LNCaP clone FGC (cell line): ENCODE measurements around the gene KLRG1.

Source experiments
- DNase-seq: peaks from one replicate; pipeline ENCODE4 v3.0.0-alpha.2; 2011; ENCODE audit warnings: low read depth
- H3K4me3 ChIP-seq: 2 replicates; pipeline ENCODE4 v1.5.1; 2011; ENCODE audit warnings: mild to moderate bottlenecking, low read depth, low read length, control low read depth
- CTCF ChIP-seq: IDR thresholded peaks from 2 replicates; pipeline ENCODE4 v1.5.1; 2012; ENCODE audit warnings: mild to moderate bottlenecking; ENCODE audit not compliant: control insufficient read depth, insufficient read depth; ENCODE audit errors: extremely low read depth

Gene KLRG1

GRCh38 chr12:9048930-9049329 lies 59.6 kb downstream of the KLRG1 start:
- TF ChIP-seq CTCF: no peak
- DNase-seq: no peak
- no peak overlapping the region for H3K4me3 ChIP-seq

- peak; percentile 61 for TF ChIP-seq CTCF
- DNase-seq: peak; percentile 42
- no peak overlapping the region for H3K4me3 ChIP-seq
These were observed 60.3 kb downstream of the KLRG1 start for GRCh38 chr12:9049520-9050133.

- no peak for TF ChIP-seq CTCF
- H3K4me3 ChIP-seq: no peak overlapping the region
- no peak for DNase-seq
These were observed 61.3 kb downstream of the KLRG1 start for GRCh38 chr12:9050521-9051157.

GRCh38 chr12:9051158-9051550 lies 61.8 kb downstream of the KLRG1 start:
- TF ChIP-seq CTCF: no peak
- DNase-seq: no peak
- H3K4me3 ChIP-seq: no peak overlapping the region

GRCh38 chr12:9052610-9053009 lies 63.3 kb downstream of the KLRG1 start:
- H3K4me3 ChIP-seq: no peak overlapping the region
- DNase-seq: no peak
- no peak for TF ChIP-seq CTCF
